GM21423 (cell line): ENCODE measurements around the gene NUDCD3.
A peak's percentile ranks its signal among the peaks of the same experiment; 100 is the strongest.

ENCODE experiments used
- ATAC-seq: cut with Tn5 transposase; IDR thresholded peaks from one replicate; pipeline ENCODE4 v1.9.1; 2021; ENCODE audit warnings: mild to moderate bottlenecking, moderate library complexity; ENCODE audit not compliant: unreplicated experiment

The NUDCD3 gene

DNA sequence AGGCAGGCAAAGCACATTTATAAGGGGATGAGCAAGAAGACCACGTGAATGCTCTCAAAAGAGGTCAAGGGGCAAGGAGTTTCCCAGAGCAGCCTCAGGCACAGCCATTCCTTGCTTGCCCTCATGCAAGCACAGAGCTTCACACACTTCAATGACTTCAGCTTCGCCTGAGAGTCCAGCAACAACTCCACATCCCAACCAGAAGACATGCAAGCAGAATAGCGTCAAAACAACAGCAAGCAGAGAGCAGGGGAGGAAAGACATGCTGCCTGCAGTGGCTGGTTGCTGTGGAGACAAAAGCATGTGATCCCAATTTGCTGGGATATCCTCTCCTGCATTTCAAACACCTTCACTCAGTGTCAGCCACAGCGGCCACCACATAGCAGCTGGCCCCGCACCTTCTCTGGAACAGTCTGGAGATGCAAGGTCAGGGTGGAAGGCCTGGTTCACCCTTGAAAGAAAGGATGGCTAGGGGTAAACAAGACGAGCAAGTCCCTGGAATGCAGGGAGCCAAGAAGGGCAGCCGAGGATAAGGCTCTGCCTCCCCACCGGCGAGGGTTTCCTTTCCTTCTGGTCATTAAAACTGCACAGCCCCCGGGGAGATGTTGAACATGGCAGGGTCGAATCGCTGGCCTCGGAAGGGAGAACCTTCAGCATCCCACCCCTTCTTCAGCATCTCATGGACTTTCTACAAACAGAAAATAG lies 104.9 kb downstream of the NUDCD3 start:
- no peak for ATAC-seq

DNA sequence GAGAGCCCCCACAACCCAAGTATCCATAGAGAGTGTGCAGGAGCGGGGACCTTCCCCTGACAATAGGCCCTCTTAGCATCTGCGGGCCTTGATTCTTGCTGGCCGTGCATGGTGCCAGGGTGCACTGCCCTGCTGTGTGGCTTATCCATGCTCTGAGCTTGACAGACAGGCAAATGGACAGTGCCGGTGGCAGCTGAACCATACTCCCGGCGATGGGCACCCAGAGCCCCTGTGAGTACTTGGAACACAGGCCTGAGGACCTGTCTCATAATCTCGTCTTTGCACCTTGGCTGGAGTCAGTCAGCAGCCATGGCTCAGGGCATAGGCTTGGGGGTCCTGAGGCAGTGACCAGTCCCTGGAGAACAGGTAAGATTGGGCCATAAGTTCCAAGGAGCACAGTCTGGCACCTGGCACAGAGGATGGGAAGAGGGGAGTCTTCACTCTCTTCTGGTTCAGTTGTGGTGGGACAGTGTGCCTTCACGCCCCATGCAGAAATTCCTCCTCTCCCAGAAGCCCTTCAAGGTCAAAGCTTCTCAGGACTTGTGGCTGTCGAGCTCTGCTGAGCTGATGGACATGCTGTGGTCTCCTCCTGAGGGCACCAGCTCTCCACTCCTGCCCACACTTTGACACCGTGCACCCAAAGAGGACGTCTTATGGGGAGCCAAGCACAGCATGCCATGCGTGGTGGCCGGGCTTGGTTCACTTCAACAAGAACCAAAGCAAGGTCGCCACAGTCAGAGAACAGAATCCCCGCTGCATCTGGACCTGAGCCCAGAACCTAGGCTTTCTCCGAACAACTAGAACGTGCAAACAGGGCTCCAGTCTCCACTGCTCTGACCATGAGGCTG lies 105.6 kb downstream of the NUDCD3 start:
- ATAC-seq, result no peak

DNA sequence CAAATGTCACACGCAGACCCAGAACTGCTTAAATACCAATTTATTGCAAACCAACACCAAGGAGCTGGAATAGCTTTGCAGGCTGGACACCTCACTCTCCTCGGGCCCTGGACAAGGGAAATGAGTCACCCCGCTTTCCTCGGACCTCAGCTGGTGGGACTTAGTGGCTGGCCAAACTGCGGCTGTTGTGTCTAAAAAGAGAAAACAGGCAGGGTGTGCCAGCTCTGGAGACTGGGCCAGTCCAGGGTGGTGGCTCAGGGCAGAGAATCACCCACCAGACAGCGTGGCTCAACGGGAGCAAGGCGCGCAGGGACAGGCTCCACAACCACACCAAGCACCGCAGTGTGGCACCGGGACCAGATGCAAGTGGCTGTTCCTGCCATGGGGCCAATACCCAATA lies 106.9 kb downstream of the NUDCD3 start:
- no peak for ATAC-seq

DNA sequence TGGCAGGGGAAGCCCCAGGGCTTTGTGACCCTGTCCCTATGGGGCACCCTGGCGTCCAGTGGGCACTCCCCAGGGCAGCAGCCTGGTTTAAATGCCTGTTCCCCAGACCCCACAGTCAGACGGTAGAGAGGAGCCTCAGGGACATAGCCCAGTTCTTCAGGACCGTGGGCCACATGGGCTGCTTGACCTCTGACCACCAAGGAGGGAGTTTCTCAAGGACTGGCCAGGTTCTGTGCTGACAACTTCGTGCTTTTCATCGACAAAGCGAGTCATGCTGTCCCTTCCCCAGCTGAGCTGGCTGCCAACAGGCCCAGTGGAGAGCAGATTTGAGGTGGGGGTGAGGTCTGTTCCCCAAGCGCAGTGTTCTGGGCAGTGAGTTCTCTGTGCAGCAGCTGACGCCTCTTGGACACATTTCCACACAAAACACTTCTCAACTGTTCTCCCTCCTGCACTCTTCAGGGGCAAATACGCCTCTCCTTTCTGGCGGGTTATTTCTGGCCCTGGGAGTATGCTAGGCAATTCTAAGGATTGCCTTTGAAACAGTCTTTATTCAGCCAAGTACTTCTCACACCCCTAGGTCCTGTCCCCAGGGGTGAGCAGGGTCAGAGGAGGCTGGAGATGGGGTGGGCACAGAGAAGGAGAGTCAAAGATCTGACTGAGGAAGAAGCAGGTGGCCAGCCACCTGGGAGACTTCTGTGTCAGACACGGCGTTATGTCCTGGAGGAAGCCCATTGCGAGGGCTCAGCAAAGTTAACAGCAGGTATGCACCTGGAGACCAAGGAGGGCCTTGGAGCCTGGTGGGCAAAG lies 107.8 kb downstream of the NUDCD3 start:
- ATAC-seq, result no peak

DNA sequence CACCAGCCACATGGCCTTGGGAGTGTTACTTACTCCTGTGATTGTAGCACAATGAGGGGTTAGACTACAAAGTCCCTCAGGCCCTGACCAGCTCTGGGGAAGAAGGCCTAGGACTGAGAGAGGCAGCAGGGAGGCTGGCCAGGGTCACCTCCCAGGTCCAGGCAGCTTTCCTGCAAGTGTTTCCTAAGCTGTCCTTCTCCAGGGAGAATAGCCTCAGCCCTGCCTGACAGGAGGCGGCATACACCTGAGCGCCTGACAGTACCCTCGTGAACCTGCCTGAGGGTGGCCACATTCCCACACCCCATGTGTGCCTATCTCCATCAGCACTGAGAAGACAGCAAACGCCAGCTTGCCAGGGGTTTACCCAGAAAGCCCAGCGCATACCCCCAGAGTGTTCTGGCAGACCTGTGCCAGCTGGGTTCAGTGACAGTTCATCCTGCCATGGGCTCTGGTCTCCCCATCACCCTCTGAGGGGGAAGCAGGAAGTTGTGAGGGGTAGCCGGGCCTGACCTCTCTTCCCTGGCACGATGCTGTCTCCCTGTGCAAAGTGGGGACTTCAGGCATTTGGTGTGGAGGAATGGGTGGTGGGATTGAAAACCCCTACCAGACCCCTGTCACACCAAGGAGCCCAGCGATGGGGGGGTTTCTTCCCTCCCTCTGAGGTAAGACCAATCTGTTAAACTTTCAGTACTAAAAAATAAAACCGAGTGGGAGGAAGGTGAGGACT lies 108.8 kb downstream of the NUDCD3 start:
- no peak for ATAC-seq

DNA sequence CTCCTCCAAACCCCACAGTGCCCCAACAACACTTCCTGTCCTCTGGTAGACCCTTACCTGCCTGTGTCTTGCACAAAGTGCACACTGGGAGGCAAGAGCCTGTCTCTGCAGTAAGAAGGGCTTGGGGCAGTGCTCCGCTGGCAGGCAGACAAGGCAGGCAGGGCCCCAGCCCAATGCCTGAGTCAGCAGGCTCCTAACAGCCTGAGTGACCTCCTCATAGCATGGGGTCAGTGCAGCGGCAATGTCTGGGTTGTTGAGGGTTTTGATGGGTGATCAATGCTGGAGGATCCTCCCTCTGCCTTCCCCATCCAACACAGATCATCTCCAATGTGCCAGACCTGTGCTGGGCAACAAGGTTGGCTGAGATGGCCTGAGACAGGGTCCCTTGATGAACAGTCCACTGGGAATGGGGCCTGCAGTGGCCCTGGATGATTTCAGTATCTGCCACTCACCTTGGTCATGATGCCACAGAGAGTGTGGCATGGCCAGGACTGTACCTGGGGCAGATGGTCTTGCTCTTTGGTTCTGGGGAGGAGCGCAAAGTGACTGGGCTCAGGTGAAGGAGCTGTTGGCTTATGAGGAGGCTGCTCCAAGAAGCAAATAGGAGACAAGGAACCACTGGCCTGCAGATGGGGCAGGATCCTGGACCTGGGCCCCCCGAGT lies 109.5 kb downstream of the NUDCD3 start:
- no peak for ATAC-seq

DNA sequence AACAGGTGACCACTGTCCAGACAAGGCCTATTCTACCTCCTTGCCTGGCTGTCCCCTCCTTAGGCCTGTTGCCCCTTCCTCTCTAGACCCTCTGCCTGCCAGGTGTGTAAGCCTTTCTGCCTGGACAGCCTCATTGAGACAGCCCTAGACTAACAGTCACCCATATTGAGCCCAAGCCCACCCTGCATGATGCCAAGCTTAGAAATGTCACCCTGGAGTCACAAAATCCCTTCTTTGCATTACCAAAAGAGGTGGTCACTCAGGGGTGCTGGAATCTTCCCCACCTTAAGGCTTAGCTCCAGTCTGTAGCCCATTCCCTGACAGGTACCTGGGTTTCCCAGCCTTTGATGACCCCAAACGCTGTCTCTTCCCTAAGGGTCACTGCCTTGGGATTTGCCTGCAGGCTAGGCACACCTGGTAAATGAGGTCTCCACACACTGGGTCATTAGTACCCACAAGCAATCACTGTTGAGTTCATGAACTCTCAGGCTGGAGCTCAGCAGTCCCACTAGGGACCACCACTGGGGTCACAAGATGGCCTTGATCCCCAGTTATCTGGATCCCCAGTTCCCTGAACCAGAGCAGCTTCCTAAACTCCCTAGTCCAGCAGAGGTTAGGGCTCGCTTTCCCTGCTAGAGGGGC lies 110.1 kb downstream of the NUDCD3 start:
- no peak for ATAC-seq

DNA sequence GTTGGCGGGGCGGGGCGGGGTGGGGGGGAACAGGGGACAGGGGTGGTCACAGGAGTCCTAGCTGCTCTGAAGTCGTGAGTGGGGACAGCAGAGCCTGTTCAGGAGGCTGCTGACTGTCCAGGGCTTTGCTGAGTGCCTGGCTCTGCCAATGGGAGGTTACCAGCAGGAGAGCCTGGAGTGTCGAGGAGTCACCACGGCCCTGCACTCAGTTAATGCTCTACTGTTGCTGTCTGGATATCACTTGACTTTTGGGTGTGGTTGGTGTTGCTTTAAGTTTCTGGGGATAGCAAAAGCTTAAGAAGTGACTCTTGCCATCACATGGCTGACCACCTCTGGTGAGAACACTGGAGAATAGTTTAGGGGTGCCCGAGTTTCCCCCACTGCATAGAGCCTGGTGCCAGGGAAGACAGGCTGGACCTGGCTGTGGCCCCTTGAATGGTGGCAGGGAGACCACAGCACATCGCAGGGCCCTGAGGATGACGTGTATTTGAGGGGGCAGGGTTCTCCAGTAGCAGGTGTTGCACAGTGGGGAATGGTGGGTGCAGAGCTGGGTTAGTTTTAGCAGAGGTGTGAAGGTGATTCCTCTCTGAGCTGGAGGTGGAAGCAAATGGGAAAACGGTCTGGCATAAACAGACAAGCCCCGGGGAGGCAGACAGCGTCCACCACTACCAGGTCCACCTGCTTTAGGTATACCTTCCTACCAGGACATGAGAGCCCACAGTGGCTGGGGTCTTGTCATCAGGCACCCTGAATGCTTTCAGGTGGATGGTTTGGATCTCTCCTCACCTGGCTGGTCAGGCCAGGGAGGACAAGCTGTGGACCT lies 110.9 kb downstream of the NUDCD3 start:
- no peak for ATAC-seq

DNA sequence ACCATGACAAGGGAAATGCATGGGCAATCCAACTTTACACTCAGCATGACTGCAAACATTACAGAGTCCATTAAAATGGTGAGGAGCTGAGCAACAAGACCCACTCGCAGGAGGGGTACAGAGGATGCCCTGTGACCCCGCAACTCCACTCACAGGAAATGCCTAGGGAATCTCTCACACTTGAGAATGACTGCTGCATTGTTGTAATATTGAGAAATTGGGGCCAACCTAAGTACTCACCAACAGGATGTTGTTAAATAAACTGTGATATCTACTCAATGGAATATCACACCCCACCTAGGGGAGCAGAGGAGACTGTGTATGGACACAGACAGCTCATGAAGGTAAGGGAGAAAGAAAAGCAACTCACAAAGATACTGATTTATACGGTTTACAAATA lies 111.7 kb downstream of the NUDCD3 start:
- no peak for ATAC-seq

DNA sequence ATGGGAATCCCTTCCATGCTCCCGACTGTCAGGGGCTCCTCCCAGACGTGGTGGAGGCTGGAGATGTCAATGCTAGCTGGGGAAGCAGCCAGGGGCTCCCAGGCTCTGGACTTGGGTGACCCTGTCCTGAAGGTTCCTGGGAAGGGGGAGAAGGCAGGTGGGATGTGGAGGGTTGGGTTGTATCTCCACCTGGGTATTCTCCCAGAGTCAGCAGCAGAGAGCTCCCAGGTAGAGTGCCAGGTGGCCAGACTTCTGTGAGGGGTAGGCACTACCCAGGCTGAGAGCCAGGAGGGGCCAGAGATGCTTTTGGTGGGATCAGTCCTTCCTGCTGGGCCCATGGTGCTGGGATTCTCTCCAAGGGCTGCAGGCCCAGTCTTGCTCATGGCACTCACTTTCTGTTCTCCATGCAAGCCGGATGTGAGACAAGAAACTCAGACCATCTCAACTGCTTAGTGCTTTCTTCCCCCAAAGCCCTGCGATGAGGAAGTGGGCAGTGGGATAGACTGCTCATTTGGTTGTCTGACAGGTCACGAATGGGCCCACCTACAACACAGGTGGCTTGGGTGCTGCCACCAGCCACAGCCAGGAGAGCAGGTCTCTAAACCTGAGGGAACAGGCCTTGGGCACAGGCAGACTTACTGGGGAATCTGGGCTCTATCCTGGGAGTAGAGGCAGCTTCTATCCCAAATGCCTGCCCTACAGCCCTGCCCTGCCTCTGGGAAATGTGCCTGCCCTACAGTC lies 112.6 kb downstream of the NUDCD3 start:
- peak; percentile 80 for ATAC-seq

DNA sequence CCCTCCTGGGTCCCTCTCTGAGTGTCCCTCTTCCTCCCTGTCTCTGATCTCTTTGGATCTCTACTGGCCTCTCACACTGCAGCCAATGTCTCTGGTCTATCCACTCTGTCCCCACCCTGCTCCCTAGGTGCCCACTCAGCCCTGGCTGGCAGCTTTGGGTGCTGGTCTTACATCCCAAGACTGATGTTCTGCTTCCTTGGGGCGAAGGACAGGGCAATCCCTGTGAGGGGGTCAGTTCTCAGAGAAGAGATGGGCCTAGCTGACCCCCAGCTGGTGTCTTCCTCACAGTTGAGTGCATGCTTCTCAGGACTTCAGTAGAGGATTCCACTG lies 113.4 kb downstream of the NUDCD3 start:
- no peak for ATAC-seq

DNA sequence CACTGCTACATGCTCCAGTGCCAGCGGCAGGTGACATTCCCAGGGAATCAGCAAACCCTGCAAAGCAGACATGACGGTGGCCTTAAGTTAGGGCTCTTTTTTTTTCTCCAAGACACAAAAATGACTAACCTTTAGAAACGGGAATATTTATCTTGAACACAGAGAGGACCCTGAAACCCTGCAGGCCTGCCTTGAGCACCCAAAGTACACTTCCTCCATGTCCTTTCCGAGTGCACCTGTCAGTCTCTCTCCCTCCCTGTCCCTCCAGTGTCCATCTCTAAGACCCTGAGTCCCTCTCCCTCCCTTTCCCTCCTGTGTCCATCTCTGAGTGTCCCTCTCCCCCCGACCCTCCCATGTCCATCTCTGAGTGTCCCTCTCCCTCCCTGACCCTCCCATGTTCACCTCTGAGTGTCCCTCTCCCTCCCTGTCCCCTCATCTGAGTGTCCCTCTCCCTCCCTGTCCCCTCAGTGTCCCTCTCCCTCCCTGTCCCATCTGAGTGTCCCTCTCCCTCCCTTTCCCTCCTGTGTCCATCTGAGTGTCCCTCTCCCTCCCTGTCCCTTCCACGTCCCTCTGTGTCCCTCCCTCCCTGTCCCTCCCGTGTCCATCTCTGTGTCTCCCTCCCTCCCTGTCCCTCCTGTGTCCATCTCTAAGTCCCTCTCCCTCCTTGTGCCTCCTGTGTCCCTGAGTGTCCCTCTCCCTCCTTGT lies 113.9 kb downstream of the NUDCD3 start:
- no peak for ATAC-seq

DNA sequence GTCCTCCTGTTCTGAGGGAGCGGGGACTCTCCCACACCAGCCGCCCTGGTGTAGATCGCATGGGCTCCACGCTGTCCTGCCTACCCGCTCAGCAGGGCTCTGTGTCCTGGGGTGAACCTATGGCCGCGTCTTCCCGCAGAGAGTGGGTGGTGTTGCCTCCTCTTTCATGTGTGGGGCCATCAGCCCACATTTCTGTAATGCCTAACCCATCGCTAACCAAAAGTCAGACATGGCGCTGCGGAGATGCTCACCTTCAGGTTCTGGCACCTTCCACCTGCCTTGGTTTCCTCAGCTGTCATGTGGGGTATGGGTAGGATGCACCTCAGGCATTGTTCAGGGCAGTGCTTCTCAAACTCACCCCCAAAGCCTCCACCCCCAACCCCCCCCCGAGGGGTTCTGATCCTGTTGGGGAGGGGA lies 114.5 kb downstream of the NUDCD3 start:
- no peak for ATAC-seq

DNA sequence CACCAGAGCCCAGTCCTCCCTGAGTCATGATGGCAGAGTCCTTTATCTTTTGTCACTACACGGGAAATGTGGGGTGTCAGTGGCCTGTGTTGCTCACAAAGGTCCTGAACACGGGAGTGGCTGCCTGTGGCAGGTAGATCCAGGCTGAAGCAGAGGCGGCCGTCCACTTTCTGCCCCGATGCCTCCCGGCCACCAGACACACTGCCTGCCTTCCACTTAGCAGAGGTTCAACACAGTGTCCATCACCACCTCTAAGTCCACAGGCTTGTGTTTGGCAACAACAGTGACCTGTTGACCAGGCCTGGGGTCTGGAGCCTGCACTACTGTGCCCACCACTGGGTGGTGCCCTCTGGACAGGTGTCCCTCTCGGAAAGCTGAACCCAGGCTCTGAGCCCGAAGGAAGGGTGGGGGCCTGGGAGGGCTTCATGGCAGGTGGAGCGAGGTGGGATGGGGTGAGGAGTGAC lies 115.2 kb downstream of the NUDCD3 start:
- ATAC-seq, result no peak

DNA sequence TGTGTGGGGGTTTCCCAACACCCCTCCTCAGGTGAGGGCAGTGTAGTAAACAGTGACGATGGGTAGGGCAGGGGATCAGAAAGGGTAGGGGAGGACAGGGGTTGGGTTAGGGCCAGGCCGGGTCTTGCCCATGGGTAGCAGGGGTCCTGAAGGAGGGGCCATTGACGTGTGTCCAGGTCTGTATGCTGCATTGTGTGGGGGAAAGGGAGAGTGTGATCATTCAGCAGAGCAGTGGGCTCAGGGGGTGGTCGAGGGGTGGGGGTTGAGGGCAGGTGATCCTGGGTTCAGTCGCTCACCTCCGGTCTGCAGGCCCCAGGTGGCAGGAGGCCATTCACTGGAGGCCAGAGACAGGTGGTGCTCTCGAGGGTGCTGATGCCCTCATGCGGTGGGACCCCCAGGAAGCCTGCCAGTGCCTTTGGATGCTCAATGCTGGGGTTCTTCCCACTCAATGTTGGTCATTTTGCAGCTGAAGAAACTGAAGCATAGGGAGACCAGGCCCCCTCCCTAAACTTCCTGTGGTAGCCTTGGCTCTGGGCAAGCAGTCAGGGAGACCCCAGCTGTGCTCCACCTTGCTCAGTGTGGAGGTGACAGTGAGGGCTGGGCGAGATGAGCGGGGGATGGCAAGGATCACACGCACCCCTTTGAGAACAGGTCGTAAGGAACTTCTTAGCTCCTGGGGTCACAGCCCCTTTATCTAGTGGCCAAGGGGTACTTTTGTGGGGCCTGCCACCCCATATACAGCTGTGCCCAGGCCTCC lies 116.3 kb downstream of the NUDCD3 start:
- no peak for ATAC-seq

DNA sequence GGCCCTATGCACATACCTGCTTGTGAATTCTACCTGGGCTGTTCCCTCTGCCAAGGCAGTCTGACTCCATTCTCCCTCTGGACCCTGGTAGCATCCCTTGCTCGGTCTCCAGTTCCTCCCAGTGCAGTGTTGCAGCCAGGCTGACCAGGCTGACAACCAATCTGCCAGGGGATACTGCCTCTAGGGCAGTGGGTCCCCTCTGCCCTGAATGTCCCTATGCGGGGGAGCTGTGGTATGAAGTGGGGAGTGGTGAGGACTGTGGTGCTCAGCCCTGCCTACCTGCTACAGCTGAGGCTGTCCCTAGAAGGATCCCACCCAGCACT lies 117.1 kb downstream of the NUDCD3 start:
- ATAC-seq, result no peak
